Activated CD4-positive, alpha-beta T cell treated with anti-CD3 and anti-CD28 coated beads for 4 hours (primary cell): ENCODE measurements around the gene PRKCE.

Experiments used
- DNase-seq, 2 donors: peaks; one replicate each; pipeline ENCODE4 v3.0.0-alpha.2; 2020

PRKCE gene

DNA sequence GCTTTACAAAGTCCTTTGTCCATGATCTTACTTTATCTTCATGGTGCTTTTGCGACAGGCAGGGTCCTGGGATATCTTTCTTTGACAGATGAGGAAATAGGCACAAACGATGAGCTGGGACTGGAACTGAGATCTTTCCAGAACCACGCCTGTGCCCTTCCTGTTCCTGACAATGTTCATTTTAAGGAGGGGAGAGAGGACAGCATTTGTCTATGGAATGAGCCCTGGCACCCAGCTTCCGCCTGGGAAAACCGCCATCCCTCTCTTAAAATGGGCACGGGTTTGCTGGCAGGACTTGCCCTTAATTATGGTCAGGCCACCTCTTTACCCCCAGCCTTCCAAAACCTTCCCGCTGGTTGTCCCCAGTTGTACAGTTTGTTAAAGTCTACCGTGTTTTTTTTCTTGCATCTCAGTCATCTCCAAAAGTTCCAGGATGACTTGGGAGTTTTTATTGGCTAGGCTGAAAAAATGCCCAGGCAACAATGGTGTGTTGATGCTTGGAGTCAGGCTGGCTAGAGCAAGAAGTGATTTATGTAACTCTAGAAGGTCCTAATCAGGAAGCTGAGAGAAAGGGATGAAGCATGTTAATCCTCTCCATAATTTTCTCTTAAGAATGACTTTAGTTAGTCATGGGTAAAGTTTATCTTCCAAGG lies 380.8 kb downstream of the PRKCE start:
- DNase-seq, result no peak

DNA sequence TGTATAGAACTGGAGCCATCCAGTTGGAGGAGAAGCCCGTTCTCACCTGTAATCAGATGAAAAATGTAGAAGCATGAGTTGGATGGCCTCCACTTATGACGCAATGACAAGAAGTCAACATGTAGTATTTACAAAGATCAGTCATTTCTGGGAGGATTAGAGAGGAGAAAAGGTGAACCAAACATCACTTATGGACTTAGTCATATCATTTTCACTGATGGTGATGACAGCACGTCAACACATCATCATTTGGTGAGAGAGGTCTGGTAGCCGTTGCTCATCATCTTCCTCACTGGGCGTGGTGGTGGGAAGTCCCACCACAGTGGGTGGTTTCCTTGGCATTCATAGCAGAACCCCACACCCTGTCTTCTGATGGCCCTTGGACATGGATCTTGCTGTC lies 381.5 kb downstream of the PRKCE start:
- DNase-seq, result no peak

DNA sequence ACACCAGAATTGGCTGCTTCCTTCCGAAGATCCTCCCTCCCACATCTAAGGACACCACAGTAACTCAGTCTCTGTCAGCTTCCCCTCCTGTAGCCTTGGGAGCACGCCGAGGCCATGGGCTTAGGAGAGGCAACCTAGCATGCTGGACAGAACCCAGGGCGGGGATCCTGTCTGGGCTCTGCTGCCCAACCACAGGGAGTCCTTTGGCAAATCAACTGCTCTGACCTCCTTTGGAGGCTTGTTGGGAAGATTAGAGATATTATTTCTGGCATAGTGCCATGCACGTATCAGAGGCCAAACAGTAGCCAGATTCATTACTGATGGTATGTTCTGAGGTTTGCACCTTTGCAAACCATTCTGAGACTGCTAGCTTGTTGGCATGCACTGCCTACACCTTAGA lies 383.1 kb downstream of the PRKCE start:
- DNase-seq, result no peak

GRCh38 chr2:46036929-46037328 lies 385.5 kb downstream of the PRKCE start:
- DNase-seq, result no peak

- DNase-seq, result no peak
These were observed 388.2 kb downstream of the PRKCE start for GRCh38 chr2:46039543-46040303.

DNA sequence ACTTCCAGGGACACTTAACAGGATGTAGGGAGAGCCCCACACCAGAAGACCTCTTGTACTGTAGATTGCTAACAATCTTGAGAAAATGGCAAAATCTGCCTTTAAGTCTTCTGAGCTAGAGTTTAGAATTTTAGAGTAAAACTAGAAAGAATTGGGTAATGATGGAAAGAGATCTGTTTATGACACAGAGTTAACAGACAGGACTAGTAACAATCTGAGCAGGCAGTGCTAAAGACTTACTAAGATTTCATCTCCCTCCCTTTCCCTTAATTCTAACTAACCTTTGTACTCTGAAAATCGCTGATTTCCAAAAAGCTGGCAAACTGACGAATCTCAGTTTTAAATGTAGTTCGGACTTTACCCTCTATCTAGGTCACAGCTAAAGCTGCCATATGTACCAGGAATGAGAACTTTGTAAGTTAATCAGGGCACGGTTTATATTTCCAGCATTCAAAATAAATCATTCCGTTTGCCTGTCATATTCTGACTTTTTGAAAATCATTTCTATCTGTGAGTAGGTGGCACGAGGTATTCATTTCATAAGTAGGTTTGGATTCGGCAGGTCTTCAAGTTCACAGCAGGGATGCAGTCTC lies 389.2 kb downstream of the PRKCE start:
- no peak for DNase-seq

- no peak for DNase-seq
These were observed 390.0 kb downstream of the PRKCE start for GRCh38 chr2:46041434-46041833.

DNA sequence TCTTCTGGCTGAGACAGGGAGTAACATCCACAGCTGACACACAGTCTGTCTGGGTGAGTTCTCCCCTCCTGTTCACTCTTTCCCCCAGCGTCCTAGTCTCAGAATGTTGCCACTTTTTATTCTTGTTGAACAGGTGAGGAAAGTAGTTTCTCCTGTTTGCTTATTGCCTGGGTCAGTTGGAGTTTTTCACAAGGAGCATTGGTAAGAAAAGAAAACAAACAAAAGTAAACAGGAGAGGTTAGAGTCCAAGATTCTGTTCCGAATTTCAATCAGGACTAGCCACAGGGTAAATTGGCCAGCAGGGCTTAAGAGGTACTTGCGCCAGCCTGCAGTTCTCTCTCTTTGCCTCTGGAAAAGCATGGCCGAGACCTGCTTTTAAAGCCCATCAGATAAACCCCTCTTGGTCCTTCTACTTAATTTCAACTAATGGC lies 390.7 kb downstream of the PRKCE start:
- DNase-seq, result no peak

DNA sequence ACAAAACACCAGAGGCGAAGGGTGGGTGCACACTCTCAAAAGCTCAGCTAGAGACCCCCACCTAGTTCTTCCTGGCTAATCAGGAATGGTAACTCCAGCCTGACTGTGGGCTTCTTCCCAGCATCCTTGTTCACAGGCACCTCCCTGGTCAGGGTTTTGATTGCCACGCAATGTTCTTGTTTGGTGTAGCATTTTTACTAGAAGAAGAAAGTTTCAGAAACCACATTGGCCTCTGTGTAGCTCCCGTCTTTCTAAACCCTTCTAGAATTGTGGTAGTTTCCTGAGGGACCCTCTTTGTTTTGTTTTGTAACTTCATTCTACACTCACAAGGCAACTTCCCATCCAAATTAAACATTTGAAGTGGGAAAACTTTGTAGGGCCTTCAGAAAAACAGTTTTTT lies 391.2 kb downstream of the PRKCE start:
- no peak for DNase-seq

- no peak for DNase-seq
These were observed 394.4 kb downstream of the PRKCE start for GRCh38 chr2:46045888-46046287.

- no peak for DNase-seq
These were observed 395.8 kb downstream of the PRKCE start for GRCh38 chr2:46047290-46047689.

GRCh38 chr2:46048693-46049092 lies 397.2 kb downstream of the PRKCE start:
- DNase-seq, result no peak

GRCh38 chr2:46050027-46050426 lies 398.6 kb downstream of the PRKCE start:
- no peak for DNase-seq

DNA sequence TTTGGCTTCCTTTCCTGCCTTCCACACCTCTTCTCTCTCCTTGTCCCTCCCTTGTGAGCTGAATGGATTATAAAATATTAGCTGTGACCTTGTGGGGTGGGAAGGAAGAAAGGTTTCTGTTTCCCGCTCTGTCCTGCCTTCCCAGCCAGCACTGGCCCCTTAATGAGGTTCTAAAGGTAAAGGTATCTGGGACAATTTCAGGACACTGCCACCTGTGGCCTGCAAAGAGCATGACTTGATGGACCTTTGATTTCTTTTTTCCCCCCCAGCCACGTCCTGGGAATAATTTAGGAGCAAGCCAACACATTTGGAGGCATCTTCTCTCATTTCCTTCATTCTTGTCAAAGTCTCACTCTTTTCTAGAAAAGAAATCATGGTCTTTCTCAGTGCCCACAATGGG lies 399.0 kb downstream of the PRKCE start:
- no peak for DNase-seq

- no peak for DNase-seq
These were observed 399.6 kb downstream of the PRKCE start for GRCh38 chr2:46051085-46051484.

- DNase-seq, result no peak
These were observed 402.1 kb downstream of the PRKCE start for GRCh38 chr2:46053564-46053963.

- no peak for DNase-seq
These were observed 405.1 kb downstream of the PRKCE start for GRCh38 chr2:46056541-46056940.

GRCh38 chr2:46058140-46058539 lies 406.7 kb downstream of the PRKCE start:
- no peak for DNase-seq

DNA sequence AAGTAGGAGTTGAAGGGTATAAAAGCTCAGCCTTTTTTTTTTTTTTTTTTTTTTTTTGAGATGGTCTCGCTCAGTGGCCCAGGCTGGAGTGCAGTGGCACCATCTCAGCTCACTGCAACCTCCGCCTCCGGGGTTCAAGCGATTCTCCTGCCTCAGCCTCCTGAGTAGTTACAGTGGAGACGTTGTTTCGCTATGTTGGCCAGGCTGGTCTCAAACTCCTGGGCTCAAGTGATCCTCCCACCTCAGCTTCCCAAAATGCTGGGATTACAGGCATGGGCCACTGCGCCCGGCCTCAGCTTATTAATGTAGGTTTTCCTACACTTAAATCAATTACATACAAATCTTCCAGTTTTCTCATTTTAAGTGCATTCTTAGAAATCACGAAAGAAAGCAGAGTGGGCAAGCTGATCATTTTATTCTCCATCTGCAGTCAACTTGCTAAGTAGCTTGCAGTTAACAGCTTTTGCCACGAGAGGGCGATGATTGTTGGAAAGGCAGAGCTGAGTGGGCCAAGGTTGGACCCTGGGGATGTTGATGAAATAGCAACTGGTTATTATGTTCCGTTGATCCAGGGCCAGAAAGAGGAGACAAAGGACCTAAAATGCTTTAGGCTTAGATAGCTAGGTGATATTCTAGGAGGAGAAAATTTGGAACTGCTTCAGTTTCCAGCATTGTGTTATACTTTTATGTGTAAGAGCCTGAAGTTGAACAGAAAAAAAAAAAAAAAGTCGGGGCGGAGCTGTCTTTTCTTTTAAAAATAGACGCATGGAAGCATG lies 411.4 kb downstream of the PRKCE start:
- DNase-seq, result peak; percentile 51 to 71

DNA sequence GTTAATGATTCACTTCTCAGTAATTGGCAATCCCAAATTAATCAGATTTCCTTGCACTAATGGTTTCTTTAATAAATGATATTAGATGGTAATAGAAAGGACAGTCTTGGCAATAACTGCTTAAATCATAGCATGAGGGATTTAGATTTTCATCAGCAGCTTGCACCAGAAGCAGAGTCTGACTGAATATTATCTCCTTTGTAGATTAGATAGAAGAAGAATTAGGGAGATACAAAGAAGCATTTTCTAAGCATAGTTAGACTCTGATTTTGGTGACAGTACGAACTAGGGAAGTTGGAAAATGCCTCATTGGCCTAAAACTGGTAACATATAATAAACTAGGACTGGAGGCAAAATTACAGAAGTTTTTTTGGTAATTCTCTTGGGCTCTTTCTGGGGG lies 412.9 kb downstream of the PRKCE start:
- no peak for DNase-seq

- DNase-seq, result no peak
These were observed 413.7 kb downstream of the PRKCE start for GRCh38 chr2:46065152-46065551.

DNA sequence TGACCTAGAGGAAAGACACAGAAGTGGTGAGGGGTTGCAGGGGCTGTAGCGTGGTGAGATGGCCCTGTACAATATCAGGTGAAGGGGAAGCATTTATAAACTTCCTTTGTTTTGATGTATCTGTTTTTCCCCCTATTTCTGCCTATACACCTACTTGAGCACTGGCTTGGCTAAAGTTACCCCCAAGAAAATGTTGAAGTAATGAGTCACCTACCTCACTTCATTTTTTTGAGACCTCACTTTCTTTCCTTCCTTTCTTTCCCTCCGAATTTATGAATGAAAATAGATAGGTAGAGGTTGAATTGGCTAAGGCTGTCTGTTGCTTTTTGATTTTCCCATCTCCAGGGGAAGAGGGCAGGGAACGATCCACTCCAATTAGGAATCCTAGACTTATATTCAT lies 414.6 kb downstream of the PRKCE start:
- DNase-seq, result no peak

DNA sequence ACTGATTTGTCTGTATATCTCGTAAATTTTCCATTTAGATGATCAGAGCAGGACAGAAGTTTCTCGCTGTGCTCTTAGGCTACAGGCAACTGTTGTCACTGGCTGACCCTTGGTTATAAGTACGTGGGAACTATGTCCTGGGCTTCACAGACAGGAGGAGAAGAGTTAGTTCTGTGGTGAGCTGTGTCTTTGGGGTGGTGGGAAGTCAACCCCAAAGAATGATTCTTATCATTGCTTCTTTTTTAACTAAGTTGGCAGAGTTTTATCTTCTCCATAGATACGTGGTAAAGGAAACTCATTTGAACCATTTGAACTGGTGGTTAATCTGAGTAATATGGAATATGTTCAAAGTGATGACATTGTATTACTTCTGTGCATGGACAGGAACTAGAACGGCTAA lies 415.1 kb downstream of the PRKCE start:
- DNase-seq, result no peak

DNA sequence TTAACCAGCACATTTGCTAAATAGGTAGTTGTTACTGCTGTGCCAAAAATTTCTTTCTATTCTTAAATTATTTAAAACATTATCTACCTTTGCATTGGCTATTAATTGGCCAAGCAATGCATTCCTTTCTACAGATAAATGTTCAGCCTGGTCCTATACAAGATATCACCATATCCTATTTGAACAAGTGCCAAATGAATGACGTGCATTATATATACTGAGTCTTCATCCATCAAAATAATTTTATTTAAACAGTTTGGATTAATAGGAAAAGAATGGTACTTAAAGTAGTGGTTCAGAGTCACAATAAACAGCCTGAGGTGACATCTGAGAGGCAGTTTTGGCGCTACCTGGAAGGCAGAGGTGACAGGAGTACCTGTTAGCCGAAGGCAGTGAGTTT lies 415.6 kb downstream of the PRKCE start:
- no peak for DNase-seq
